Measurements from ENCODE around the gene VPS45.
"Not testable (repeated sequence)": the region's sequence is repeated elsewhere in the genome, so short reads cannot be mapped to it uniquely, and the experiment has no call there.

The VPS45 gene

DNA sequence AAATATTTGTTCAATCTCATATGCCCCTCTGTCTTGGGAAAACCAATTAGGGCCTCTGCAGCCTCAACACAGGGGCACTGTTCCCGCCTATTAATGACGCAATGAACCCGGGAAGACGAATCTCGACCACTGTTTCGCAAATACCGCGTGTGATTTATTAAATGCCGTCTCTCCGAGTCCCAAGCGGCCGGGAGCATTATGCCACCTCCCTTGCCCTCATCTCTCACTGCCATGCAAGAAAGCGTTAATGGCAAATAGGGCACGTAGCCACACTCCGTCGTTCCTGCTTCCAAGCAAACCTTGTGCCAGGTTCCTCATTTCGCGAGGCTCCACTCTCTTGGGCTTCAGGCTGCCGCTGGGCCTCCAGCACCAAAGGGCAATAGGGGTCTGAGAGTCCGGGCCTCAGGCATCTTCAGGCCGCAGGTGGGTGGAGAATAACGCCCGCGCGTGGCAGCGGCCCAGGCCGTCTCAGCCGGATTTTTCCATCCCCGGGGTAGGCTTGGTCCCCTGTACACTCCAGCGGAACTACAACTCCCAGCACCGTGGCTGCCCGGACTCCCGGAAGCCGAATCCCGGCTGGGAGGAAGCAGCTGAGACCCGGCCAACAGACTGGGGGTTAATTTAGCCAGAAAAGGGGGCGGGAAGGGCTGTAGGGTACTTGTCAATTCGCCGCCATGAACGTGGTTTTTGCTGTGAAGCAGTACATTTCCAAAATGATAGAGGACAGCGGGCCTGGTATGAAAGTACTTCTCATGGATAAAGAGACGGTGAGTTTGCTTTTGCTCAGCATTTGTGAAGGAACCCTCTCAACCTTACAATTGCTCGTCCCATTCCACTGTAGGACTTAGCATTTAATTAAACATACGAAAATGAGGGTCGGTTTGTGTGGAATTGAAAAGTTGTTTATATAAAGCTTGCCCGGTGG, at the start of gene VPS45:
Gene VPS45, plus strand, starts transcription at position 593 of the 925 bp plus-strand sequence. Its CDS starts 82 bp downstream, at position 675.
- peak; percentile 82 for DNase-seq

- DNase-seq, result no peak
Measured at GRCh38 chr1:150018165-150018564, 49.4 kb upstream of the VPS45 start.

- no peak for DNase-seq
Measured at GRCh38 chr1:150020711-150021110, 46.9 kb upstream of the VPS45 start.

DNA sequence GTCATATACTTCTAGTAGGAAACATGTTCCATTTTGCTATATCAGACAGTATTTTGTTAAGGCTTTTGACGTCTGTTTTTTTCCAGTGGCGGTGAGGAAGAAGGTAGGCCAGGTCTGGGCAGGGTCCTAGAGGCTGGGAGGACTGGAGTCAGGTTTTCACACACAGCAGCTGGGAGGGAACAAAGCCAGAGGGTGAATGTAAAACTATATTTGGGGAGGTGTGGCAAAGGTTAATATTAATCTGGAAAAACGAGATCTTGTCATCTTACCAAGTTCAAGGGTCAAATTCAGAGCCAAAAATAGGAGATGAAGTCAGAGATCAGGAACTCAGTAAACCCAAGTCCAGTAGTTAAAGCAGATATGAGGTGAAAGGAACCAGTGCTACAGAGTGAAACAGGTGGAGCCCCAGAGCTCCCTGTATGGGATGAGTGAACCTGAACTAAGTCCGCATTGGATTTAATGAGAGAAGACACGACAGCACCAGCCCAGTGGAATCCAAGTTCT, 46.3 kb upstream of the VPS45 start:
- DNase-seq, result no peak

DNA sequence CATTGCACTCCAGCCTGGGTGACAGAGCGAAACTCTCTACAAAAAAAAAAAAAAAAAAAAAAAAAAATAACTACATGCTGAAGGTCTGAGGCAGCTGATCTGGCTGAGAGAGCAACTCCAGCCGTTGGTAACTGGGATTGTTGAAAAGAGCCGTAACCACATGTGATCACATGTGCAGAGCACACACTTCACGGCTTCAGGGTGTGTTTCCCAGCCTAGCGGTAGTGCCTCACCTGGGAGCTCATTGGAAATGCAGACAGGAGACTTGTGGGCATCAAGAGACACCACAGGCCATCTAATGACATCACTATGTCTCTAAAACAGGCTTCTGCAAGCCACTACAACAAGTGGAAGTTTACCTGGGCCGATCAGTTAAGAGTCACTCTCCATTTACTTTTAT, 45.2 kb upstream of the VPS45 start:
- DNase-seq, result no peak

- no peak for DNase-seq
Measured at GRCh38 chr1:150024156-150024555, 43.4 kb upstream of the VPS45 start.

DNA sequence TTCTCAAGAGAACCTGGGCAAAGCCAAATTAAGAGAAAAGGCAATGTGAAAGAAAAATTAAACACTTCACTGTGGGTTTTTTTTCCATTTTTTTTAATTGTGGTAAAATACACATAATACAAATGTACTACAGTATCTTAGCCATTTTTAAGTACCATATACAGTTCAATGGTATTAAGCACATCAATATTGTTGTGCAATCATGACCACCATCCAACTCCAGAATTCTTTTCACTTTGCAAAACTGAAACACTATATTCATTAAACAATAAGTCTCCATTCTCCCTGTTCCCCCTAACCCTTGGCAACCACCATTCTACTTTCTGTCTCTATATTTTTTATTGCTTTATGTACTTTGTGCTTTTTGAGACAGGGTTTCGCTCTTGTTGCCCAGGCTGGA, 39.3 kb upstream of the VPS45 start:
- no peak for DNase-seq

- DNase-seq, result no peak
Measured at GRCh38 chr1:150034336-150034735, 33.2 kb upstream of the VPS45 start.

GRCh38 chr1:150049926-150050325, 17.6 kb upstream of the VPS45 start:
- DNase-seq, result no peak

DNA sequence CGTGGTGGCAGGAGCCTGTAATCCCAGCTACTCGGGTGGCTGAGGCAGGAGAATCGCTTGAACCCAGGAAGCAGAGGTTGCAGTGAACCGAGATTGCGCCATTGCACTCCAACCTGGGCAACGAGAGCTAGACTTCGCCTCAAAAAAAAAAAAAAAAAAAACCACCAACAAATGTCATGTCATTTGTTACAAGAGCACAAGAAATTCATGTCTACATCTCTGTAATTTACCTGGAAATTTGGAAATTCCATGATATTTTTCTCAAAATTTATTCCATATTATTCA, 16.5 kb upstream of the VPS45 start:
- no peak for DNase-seq

DNA sequence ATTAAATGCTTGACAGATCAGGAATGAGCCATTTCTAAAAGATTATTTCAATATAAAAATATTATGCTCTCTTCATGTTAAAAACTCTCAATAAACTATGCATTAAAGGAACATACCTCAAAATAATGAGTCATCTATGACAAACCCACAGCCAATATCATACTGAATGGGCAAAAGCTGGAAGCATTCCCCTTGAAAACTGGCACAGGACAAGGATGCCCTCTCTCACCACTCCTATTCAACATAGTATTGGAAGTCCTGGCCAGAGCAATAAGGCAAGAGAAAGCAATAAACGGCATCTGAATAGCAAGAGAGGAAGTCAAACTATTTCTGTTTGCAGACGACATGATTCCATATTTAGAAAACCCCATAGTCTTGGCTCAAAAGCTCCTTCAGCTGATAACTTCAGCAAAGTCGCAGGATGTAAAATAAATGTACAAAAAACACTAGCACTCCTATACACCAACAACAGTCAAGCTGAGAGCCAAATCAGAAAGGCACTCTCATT, 15.6 kb upstream of the VPS45 start:
- DNase-seq, result not testable (repeated sequence)

- no peak for DNase-seq
Measured at GRCh38 chr1:150053926-150054325, 13.7 kb upstream of the VPS45 start.

DNA sequence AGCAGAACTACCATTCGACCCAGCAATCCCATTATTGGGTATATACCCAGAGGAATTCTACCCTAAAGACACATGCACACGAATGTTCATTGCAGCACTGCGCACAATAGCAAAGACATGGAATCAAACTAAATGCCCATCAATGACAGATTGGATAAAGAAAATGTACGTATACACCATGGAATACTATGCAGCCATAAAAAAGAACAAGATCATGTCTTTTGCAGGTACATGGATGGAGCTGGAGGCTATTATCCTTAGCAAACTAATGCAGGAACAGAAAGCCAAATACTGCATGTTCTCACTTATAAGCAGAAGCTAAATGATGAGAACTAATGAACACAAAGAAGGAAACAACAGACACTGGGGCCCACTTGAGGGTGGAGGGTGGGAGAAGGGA, 12.1 kb upstream of the VPS45 start:
- not testable (repeated sequence) for DNase-seq

DNA sequence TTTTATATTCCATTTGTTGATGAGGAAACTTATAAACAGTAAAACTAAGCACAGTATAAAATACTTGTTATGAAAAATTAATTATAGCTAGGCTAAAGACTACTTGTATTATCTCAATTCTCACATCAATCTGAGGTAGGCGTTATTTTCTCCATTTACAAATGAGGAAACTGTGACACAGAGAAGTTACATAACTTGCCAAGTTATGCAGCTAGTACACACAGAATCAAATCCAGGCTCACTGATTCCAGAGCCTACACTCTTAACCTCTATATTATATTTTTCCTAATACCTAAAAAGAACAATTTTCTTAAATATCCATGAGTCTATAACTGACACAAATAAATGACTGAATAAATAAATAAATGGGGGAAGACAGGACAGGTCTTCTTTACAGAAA, 11.2 kb upstream of the VPS45 start:
- DNase-seq, result no peak

DNA sequence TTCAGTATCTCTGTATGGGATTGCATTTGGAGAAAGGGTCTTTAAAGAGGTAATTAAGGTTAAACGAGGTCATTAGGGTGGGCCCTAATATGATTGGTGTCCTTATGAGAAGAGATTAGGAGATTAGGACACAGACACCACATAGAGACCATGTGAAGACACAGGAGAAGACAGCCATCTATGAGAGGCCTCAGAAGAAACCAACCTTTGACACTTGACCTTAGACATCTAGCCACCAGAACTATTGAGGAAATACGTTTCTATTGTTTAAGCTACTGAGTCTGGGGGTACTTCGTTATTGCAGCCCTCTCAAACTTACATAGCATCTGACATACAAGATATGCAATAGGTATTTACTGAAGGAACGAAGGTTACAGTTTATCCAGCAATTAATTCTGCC, 7.3 kb upstream of the VPS45 start:
- no peak for DNase-seq

DNA sequence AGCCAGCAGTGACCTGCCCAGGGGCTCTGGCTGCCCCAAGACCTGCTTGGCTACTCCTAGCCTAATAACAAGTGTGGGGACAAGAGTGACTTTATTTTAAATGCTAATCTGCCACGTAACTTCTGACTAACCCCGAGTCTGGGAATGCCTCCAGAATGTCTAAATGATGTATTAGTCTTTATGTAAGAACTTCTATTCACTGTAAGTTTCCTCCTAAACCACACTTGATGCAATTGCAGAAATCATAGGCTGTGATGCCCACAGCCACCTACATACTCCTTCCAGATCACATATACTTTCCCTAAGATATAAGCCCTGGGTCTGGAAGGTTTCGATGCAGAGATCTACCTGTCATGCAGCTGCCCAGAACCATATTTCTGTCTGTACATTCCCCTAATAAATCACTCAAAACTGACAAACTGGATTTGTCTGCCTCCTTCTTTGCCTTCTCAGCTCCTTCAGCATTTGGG, 5.9 kb upstream of the VPS45 start:
- DNase-seq, result peak; percentile 13

GRCh38 chr1:150062113-150062512, 5.5 kb upstream of the VPS45 start:
- no peak for DNase-seq

- no peak for DNase-seq
Measured at GRCh38 chr1:150065184-150065871, 2.2 kb upstream of the VPS45 start.

DNA sequence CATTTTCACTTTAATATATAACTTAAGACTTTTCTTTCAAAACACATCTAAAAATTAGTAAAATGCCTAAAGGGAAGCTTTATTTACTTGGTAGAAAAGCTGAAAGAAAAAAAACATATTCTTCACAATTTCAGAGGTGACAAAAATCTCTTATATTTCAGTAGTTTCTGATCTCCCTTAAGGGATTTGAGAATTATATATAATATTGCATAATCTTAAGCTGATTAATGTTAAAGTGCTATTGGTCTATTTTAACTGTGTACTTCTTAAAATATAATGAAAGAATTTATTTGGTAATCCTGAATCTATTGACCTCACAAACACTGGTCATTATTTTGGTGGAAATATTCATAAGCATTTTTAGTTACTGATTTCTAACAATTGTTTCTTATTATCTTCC, 1.2 kb upstream of the VPS45 start:
- no peak for DNase-seq

DNA sequence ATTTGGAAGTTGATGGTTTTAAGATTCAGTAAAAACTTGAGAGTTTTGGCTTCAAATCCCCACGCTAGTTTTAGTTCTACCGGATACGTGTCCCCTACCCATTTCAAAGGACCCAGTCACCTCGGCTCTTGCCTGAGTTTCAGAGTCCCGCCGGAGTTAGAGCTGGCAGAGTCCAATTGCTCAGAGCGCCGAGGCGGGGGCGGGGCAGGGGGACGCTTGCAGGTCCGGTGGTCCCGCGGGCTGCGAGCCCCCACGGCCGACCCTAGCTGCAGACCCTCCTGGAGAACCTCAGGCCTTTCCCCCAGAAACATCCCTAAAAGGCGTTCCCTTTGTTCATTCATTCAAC, 765 bp upstream of the VPS45 start:
- no peak for DNase-seq

DNA sequence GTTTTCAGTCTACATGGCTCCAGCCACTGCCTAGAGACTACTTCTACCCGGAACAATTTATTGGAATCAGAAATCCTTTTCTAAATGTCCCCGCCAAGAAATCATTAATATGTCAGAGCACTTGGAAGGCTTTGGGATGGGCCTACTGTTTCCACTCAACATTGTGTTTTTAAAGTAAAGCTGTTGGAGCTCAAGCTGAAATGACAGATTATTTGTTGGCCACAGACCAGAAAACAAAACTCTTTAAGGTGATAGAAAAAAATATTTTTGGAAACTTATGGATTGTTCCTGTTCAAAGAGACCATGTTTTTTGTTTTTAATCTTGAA, 496 bp downstream of the VPS45 start:
- DNase-seq, result no peak

GRCh38 chr1:150069923-150070322, 2.3 kb downstream of the VPS45 start:
- DNase-seq, result no peak

DNA sequence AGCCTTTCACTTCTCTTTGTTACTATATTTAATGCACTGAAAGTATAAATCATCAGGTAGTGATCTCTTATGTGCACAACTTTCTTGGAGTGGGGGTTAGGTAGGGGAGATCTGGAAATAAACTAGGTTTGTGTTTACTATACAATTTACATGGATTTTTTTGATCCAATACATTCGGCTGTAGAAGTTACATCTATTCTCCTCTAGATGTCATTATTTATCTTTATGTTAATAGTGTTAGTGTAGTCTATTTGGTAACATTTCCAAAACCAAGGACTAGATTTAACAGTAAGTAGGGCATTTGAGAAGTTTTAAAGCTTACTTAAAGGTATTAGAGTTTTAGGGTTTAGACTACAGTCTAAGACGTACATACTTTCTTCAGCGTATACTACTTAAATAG, 5.4 kb downstream of the VPS45 start:
- DNase-seq, result no peak

- no peak for DNase-seq
Measured at GRCh38 chr1:150073516-150073915, 5.9 kb downstream of the VPS45 start.

All from T1000 (cell line).